NCI-H187 treated with DMSO at 0.1 percent for 48 hours (cell line): ENCODE results near the gene NMNAT2.

Experiments used
- DNase-seq: peaks from one replicate; lab custom pipeline; 2025; lab: John Stamatoyannopoulos, UW

The NMNAT2 gene

DNA sequence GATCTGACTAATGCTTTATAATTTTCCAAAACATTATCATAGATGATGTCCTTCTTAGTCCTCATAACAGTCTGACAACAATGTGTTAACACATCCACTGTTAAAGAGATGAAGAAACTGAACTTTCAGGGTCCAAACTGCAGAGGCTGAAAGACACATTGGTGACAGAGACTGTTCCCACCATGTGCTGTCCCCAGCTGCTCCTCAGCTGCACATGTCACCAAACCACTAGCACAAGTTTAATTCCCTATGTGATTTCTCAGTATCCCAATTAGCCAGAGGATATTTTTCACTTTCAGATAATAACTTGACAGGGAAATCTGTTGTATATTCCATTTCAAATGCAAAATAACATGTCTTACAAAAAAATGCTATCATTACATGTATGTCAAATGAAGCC lies 207.5 kb downstream of the NMNAT2 start:
- no peak for DNase-seq

- DNase-seq, result no peak
Observed at GRCh38 chr1:183209533-183210158, 208.5 kb downstream of the NMNAT2 start.

GRCh38 chr1:183206538-183207122 lies 211.6 kb downstream of the NMNAT2 start:
- no peak for DNase-seq

DNA sequence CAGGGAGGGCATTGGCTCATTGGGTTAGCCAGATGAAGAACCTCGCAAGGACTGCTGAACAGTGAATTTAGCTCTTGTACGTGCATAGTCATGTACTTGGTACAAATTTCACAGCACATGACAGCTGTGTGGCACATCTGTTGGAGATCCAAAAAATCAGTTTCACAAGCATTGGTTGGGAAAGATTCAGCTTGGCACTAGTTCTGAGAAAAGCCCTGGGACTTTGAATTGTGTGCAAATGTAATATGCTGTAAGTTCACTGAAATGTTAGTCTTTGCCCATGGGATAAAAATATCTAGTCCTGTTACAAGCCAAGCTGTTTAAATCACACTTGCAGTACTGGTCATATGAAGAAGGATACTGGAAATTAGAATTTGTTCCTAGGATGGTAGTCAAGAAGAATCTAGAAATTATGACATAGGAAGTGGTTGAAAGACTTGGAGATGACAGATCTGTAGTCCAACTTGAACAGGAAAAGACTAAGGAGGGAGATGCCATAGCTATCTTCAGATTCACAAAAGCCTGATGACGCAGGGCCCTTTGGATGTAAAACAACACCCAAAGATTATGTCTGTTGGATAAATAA lies 212.9 kb downstream of the NMNAT2 start:
- DNase-seq, result no peak

DNA sequence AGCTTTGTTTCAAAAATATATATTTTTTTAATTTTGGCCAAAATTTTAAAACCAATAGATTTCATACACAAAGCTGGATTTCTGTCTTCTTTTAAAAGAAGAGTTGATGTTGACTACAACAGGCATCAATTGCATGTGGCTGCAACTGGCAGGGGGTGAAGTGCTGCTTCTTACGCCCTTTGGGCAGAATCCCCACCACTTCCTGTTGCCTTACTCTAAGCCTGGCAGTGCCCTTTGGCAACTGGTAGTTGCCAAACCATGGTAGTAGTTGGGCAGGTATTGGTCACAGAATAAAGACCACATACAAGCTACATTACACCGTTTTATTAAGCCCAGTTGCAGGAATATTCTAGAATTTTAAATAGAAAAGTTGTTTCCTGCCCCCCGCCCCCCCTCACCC lies 215.1 kb downstream of the NMNAT2 start:
- no peak for DNase-seq

DNA sequence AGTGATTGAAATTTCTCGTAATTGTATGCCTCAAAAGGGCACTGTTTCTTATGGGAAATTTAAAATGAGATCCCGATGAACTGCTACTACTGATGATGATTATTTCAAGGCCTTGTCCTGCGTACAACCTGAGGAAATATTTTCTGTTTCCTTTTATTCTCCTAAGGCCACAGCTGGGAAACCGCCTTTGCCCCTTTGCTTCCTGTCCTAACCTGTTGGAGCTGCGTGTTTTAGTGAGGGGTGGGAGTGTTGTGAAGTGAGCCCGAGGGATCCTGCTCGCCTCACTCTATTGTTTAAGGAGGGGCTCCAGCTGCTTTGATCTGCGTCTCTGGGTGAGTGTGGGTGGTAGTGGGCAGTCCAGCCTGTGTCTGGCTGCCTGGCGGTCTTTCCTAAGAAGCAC lies 217.7 kb downstream of the NMNAT2 start:
- DNase-seq, result no peak

- no peak for DNase-seq
Observed at GRCh38 chr1:183199304-183199703, 218.9 kb downstream of the NMNAT2 start.

DNA sequence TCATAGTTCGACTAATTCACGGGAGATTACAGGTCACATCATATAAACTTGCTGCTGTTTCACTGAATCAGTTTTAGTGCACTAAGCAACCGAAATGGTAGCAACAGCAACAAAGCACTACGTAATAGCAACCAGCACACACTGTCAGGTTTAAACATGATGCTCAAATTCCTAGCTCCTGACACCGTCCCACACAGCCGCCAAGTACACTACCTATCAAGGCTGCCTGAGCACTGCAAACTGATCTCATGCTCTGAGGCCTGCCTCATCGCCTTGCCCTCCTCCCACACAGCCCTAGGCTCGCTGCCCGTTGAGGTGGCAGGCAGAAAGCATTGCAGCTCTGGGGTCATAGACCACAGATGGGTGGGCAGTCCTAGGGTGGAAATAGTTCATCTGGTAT lies 219.7 kb downstream of the NMNAT2 start:
- DNase-seq, result no peak
